ENCODE results near the gene ZDHHC14. TPM values are rescaled to one million over a fixed set of nuclear protein-coding genes. Genes with fewer than 3 reads are reported as not detected.

ZDHHC14 gene
- total RNA-seq, 4 donors from 2014 or later, result 7.3 to 14.4 (median 8.1) TPM

DNA sequence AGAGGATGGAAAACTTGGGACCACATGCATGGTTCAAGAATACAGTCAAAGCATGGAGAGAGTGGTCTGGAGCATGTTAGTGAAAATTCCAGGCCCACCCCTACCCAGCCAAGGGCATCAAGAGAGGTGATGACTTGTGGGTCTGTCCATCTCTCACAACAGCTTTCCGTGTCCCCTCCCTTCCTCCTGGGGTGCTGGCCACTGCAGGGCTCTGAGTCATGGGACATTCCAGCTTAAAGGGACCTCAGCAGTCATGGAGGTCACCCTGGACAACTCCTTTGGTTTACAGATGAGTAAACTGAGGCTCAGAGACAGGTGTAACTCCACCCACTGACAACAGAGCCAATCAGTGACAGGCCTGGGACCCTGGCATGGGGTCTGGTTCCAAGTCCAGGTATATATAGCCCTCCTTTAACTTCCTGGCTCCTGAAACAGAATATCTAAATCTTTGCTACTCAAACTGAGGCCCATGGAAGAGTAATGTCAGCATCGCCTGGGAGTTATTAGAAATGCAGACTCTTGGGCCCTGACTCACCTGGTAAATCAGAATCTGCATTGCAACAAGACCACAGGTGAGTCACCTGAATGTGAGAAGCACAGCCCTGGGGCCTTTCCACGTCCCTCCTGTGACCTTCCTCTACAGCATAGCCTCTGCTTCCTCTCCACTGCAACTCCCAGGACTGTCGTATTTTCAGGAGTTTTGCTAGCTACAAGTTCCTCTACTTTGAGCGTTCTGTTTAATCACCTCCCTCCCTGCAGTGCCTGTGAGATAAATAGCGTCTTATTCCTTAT lies 170.2 kb downstream of the ZDHHC14 start:
- no peaks in the 10 kb centered on the region for H3K27me3 ChIP-seq
- no peaks in the 10 kb centered on the region for H3K36me3 ChIP-seq
- H3K4me1 ChIP-seq, result no peaks in the 10 kb centered on the region
- WGBS, 2 donors (ENCODE audit: low coverage in 1 of 2), result 78 to 86% methylated on average over 4 to 5 of the region's 6 CpGs
- no peak overlapping the region for H3K4me3 ChIP-seq
- TF ChIP-seq EP300 (IDR thresholded peaks at IDR 0.05), result no peak
- no peak overlapping the region for H3K27ac ChIP-seq
- no peaks in the 10 kb centered on the region for H3K9me3 ChIP-seq
- ATAC-seq, result no peak

DNA sequence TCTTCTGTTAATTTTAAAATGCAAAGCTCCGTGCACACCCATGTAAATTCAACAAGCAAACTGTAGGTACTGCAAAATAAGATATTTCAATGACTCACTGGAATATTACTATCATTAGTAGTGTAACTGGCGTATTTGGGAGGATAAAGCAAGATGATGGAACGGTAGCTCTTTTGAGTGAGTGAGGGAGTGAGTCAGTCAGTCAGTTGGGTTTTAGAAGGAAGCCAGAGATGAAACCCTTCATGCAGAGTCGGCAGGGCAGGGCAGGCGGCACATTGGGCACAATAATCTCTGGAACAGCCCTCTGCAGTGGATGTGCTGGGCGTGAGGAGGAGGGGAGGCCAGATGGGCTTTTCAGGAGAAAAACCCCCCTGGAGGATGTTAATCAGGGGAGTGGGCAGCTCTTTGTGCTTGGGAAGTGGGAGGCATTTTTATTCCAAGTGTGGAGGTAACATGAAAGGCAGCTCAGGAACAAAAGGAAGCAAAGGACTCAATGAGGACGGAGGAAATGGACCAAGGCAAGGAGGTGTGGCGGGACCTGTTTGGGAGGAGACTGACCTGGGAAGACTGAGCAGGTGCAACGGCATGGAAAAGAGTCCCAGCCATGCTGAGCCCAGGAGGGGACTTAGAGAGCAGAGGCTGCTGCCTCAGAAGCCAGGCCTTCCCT lies 171.2 kb downstream of the ZDHHC14 start:
- Histone ChIP-seq H3K4me3 (no peak overlapping the region), H3K27ac (no peak overlapping the region), H3K4me1 (no peaks in the 10 kb centered on the region), H3K36me3 (no peaks in the 10 kb centered on the region), H3K27me3 (no peaks in the 10 kb centered on the region), H3K9me3 (no peaks in the 10 kb centered on the region)
- WGBS, 2 donors (ENCODE audit: low coverage in 1 of 2), result 84 to 86% methylated on average over 7 to 9 of the region's 9 CpGs
- TF ChIP-seq EP300 (IDR thresholded peaks at IDR 0.05) (no peak), POLR2A (IDR thresholded peaks at IDR 0.05) (no peak), POLR2AphosphoS5 (IDR thresholded peaks at IDR 0.05) (no peak)
- TF ChIP-seq, protein P1, sequence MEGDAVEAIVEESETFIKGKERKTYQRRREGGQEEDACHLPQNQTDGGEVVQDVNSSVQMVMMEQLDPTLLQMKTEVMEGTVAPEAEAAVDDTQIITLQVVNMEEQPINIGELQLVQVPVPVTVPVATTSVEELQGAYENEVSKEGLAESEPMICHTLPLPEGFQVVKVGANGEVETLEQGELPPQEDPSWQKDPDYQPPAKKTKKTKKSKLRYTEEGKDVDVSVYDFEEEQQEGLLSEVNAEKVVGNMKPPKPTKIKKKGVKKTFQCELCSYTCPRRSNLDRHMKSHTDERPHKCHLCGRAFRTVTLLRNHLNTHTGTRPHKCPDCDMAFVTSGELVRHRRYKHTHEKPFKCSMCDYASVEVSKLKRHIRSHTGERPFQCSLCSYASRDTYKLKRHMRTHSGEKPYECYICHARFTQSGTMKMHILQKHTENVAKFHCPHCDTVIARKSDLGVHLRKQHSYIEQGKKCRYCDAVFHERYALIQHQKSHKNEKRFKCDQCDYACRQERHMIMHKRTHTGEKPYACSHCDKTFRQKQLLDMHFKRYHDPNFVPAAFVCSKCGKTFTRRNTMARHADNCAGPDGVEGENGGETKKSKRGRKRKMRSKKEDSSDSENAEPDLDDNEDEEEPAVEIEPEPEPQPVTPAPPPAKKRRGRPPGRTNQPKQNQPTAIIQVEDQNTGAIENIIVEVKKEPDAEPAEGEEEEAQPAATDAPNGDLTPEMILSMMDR (IDR thresholded peaks at IDR 0.05), result no peak
- ATAC-seq, result no peak

DNA sequence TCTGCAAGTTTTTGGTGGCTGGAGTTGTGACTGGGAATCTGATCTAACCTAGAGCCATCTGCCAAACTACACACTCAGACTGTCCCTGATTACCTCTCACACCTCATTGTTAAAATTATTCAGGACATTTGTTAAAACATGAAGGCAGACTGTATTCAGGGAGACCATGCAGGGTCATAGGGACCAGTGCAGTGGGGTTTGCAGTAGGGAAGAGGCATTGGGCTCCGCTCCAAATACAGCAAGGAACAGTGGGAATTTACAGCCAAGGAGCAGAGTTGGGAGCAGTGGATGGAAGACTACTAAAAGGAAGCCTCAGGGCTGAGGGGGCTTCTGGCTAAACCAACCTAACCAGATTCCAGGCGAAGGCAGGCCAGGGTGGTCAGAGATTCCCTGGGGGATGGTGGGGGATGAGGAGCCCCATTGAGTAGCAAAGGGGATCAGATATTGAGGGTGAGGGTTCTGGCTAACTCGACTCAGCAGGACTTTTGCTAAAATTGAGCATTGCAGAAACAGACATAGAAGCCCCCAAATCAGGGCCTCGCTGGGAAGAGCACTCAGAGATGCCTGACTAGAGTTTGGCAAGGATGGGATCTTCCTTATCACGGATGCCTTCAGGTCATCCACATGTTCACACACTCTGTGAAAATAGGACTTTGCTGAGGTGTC lies 172.0 kb downstream of the ZDHHC14 start:
- no peak overlapping the region for H3K27ac ChIP-seq
- no peak overlapping the region for H3K4me3 ChIP-seq
- no peaks in the 10 kb centered on the region for H3K36me3 ChIP-seq
- no peak for TF ChIP-seq EP300 (IDR thresholded peaks at IDR 0.05)
- TF ChIP-seq POLR2A (IDR thresholded peaks at IDR 0.05), result no peak
- TF ChIP-seq POLR2AphosphoS5 (IDR thresholded peaks at IDR 0.05), result no peak
- TF ChIP-seq, protein P1 (IDR thresholded peaks at IDR 0.05), result no peak
- H3K27me3 ChIP-seq, result no peaks in the 10 kb centered on the region
- H3K4me1 ChIP-seq, result no peaks in the 10 kb centered on the region
- 80 to 93% methylated on average over 3 of the region's 5 CpGs for WGBS, 2 donors (ENCODE audit: low coverage in 1 of 2)
- no peaks in the 10 kb centered on the region for H3K9me3 ChIP-seq
- ATAC-seq, result no peak

DNA sequence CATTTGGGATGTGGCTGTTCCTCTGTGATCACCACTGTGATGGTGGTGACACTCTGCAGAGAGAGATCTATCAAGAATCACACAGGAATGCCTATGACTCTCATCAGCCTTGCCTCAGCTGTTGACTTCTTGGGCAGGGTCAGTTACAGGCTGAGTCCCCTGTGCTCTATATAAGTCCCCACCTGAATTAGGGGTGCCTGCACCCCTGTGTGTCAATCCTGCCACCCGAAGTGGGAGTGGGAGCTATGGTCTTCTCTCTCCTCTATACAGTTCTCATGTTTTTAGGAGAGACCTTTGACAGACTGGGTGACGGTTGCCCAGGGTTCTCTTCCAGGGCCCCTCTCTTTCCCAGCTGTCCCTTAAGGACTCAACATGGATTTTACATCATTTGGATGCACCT lies 173.8 kb downstream of the ZDHHC14 start:
- H3K36me3 ChIP-seq, result no peaks in the 10 kb centered on the region
- TF ChIP-seq POLR2A (IDR thresholded peaks at IDR 0.05) (no peak), EP300 (IDR thresholded peaks at IDR 0.05) (no peak), POLR2AphosphoS5 (IDR thresholded peaks at IDR 0.05) (no peak)
- TF ChIP-seq, protein P1 (IDR thresholded peaks at IDR 0.05), result no peak
- H3K9me3 ChIP-seq, result no peaks in the 10 kb centered on the region
- WGBS, 2 donors (ENCODE audit: low coverage in 1 of 2), result 80% methylated on average over 1 of the region's 2 CpGs; no CpG with 5 or more reads in 1 of the 2 donors
- H3K4me1 ChIP-seq, result no peaks in the 10 kb centered on the region
- H3K4me3 ChIP-seq, result no peak overlapping the region
- no peak overlapping the region for H3K27ac ChIP-seq
- ATAC-seq, result no peak
- no peaks in the 10 kb centered on the region for H3K27me3 ChIP-seq

DNA sequence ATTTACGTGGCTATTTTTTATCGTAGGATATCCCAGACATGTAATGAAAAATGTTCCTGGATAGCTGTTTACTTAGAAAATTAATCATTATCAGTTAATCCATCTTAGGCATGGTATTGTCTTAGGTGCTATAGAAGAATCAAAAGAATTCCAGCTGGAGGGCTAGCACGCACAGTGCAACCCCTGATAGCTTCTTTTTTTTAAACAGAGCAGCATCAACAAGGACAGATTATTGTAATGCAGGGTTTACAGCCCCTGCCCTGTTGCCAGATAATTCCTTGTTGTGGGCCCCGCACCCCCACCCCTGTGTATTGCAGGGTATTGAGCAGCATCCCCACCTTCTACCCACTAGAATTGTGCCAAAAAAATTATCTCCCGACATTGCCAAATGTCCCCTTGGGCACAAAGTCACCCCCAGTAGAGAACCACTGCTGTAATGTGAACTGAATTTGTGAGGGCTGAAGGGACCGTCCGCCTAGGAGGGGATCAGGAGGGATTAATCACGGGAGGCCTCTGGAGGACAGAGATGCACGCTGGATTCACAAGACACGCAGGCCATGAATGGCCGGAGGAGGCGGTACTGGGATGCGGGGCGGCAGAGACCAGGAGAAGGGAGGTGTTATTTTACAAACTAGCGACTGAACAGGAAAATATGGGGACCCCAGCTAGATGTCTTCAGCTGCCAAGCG lies 174.6 kb downstream of the ZDHHC14 start:
- no peak for ATAC-seq
- TF ChIP-seq EP300 (IDR thresholded peaks at IDR 0.05), result no peak
- Histone ChIP-seq H3K9me3 (no peaks in the 10 kb centered on the region), H3K27ac (no peak overlapping the region), H3K36me3 (no peaks in the 10 kb centered on the region), H3K4me3 (no peak overlapping the region), H3K4me1 (no peaks in the 10 kb centered on the region), H3K27me3 (no peaks in the 10 kb centered on the region)
- WGBS, 2 donors (ENCODE audit: low coverage in 1 of 2), result 71 to 72% methylated on average over 3 to 14 of the region's 16 CpGs
